Posterior vena cava (tissue), 2 donors: ENCODE measurements around the gene MACROD2. TPM values are rescaled to one million over a fixed set of nuclear protein-coding genes. Genes with fewer than 3 reads are reported as not detected.
"Not testable (repeated sequence)": the region's sequence is repeated elsewhere in the genome, so short reads cannot be mapped to it uniquely, and the experiment has no call there.

Source experiments
- DNase-seq: peaks from one replicate; pipeline ENCODE4 v3.0.0-alpha.2; 2020; ENCODE audit warnings: low spot score
- intact Hi-C, 2 donors: fragments of 100-400 bp; cut with DNase I; formaldehyde crosslinking; loops; one replicate each; pipeline versions ENCODE4 v1.14.1 to v1.14.2; 2022 to 2023
- total RNA-seq, 2 donors: library from RNA; stranded (reverse); fragmentation: NEBNext Ultra II Directional; extraction: Animal tissue kit (Norgen Biotek cat#: 25700); gene quantifications; one replicate each; pipeline ENCODE4 v1.2.1, GENCODE V29; 2021
- donor health status: DM: yes; HTN: yes; CAD: no.
- donor health status: DM: yes; HTN: yes; CAD: no.

The MACROD2 gene
- total RNA-seq, 2 donors from 2014 or later: 15.5 to 25.5 TPM

DNA sequence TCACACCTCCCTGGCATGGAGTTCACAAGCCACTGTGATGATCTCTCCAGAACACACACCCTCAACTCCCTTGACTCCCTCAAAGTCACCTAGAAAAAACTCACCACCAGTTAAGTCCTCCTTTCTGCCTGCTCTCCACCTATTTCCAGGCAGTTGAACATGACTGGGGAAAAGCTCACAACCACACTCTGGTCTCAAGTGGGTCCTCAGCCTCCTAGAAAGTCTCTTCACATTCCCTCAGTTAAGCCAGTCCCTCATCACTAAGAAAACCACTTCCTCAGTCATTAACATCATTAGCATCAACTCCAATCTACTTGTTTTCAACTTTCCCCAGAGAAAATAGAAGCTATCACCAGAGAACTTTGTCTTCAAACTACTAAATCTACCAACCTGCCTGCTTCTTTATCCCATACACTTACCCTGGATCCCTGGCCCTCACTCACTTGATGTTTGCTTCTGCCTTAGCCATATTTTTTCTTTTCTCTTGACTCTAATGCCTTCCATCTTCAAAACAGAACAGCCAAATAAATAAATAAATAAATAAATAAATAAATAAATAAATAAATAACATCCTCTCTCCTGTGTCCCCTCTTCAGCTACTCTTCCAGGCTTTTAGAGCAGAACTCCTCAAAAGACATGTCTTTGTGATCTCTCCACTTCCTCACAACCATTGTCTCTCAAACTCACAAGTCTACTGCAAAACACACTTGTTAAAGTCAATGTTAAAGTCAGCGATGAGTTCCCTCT lies 1084.5 kb downstream of the MACROD2 start:
- no peak for DNase-seq
- intact Hi-C loops: no loop called here

- intact Hi-C loops: no loop called here
- DNase-seq: no peak
Measured at GRCh38 chr20:15081261-15081660, 1085.9 kb downstream of the MACROD2 start.

DNA sequence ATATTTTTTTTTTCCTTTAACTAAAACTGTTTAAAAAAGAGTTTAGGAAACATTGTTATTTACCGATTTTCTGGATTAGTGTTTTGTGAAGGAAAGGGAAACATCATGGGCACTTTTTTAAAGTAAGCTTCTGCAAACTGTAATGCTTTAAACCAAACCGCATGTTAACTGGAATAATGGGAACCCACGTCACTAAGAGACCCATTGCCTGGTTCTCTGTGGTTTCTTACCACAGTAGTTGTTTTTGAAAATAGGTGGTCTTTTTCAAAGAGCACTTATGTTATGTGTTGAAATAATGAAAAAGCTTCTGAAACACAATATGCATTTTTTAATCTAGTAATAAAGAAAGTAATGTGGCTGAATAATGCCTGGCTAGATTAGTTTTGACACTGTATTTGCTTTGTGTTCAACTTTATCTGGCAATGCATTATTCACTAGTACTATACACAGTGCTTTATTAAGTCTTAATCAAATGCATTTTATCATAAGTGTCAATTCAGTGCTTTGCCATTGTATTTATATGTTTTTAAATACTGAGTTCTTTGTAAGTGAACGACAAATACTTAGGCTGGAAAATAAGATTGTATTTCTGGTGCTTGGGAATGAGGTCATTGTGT lies 1096.2 kb downstream of the MACROD2 start:
- intact Hi-C loops: no loop called here
- DNase-seq: no peak

GRCh38 chr20:15098351-15098750 lies 1103.0 kb downstream of the MACROD2 start:
- intact Hi-C loops: no loop called here

GRCh38 chr20:15099130-15099529 lies 1103.8 kb downstream of the MACROD2 start:
- intact Hi-C loops: no loop called here

More at GRCh38 chr20:15098351-15098750, 1103.0 kb downstream of the MACROD2 start:
- DNase-seq: no peak

GRCh38 chr20:15100506-15101160 lies 1105.3 kb downstream of the MACROD2 start:
- DNase-seq: no peak
- intact Hi-C loops: no loop called here

More at GRCh38 chr20:15099130-15099529, 1103.8 kb downstream of the MACROD2 start:
- DNase-seq: no peak

- intact Hi-C loops: no loop called here
- no peak for DNase-seq
Measured at GRCh38 chr20:15107931-15108330, 1112.6 kb downstream of the MACROD2 start.

- intact Hi-C loops: no loop called here
- no peak for DNase-seq
Measured at GRCh38 chr20:15109494-15109893, 1114.2 kb downstream of the MACROD2 start.

DNA sequence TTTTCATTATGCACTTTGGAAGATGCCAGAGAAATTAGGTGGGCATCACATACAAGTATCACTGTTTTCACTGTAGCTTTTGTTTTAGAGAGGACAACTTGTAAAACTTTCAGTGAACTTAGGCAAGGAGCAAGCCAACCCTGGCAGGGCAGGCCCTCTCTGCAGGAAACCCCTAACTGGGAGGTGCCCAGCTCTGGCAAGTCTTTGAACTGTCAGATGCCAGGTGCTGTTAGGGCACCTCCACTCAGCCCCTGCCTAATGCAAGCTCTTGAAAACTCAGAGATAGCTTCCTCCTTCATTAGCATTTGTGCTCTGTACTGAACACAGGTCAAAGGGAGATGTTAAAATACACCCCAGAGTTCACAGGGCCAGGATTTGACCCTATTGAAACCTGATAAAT lies 1116.3 kb downstream of the MACROD2 start:
- intact Hi-C loops: no loop called here
- DNase-seq: no peak

- no peak for DNase-seq
- intact Hi-C loops: no loop called here
Measured at GRCh38 chr20:15113144-15113773, 1117.9 kb downstream of the MACROD2 start.

GRCh38 chr20:15119852-15120487 lies 1124.7 kb downstream of the MACROD2 start:
- no peak for DNase-seq
- intact Hi-C loops: no loop called here

DNA sequence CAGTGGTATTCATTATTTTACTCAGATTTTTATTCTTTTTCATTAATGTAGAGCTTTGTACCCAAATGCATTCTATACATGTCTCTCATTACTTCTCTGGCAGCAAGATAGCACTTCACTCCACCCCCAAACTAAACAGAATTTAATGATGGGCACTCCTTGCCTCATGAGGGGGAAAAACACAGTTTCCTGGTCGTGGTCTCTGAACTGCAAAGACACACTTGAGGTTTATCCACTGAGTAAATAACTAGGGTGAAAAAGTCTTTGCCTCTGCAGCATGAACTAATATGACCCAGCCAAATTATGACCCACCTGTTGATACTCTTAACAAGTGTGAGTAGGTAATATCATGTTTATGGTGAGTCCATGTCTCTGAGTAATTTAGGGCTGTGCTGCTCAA lies 1127.3 kb downstream of the MACROD2 start:
- no peak for DNase-seq
- intact Hi-C loops: no loop called here

- no peak for DNase-seq
- intact Hi-C loops: no loop called here
Measured at GRCh38 chr20:15131176-15131575, 1135.9 kb downstream of the MACROD2 start.

DNA sequence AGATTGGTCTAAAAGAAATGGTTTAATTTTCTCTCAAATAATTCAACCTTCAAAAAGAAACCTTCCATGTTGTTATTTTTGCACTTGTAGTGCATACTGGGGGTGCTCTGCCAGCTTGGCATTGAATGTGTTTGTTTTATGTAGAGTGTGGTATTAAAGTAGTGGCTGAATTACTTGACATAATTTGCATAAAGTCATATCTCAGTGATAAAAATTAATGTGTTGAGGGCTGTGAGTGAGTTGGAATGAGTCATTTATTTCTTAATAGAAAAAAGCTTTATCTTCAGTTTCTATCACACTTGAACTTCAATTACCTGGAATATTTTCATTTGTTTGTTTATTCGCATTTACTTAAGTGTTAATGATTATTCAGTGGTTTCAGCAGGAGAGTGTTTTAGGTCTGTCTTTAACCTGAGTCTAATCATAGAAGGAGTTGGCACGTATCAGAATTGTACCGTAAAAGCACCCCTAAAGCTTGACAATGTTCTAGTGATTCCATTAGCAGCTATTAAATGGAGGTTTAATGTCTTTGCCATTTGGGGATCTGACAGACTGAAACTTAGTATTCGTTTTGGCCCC lies 1143.3 kb downstream of the MACROD2 start:
- DNase-seq: no peak
- intact Hi-C loops: no loop called here

DNA sequence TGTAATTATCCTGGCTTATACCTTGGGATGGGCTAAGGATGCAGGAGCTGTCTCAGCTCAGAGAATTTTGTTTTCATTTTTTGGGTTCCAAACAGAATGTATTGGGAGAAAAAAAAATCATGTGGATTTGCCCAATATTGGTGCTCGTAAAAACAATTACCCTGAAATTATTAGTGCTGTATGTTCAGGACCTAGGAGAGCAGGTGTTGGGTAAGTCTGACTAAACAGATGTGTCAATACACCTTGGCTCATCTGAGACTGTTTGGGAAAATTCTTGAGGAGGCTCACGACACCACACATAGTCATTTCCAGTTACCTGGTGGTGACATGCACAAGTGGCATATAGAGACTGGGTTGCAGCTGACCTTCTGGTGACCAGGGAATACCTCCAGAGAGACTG lies 1144.2 kb downstream of the MACROD2 start:
- intact Hi-C loops: no loop called here
- DNase-seq: no peak

- intact Hi-C loops: no loop called here
- DNase-seq: no peak
Measured at GRCh38 chr20:15140286-15140685, 1145.0 kb downstream of the MACROD2 start.

GRCh38 chr20:15140940-15141339 lies 1145.6 kb downstream of the MACROD2 start:
- intact Hi-C loops, DNase-seq: not testable (repeated sequence)

DNA sequence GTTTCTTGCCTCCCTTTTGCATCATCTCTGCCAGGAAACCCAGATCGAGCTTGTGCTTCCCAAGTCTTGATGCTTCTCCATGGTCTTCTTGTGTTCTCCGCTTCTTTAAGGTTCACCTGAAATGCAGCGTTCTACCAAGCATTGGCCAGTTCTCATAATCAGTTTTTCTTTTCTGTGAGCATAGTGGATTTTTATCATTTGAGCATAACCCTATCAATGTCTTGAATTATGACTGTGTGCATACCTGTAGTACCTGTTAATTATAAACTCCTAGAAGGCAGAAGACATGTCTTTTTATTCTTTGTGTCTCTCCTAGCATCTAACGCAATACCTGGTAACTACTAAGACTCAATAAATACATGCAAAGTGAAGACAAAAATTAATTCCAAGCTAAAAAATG lies 1146.5 kb downstream of the MACROD2 start:
- DNase-seq: no peak
- intact Hi-C loops: no loop called here

DNA sequence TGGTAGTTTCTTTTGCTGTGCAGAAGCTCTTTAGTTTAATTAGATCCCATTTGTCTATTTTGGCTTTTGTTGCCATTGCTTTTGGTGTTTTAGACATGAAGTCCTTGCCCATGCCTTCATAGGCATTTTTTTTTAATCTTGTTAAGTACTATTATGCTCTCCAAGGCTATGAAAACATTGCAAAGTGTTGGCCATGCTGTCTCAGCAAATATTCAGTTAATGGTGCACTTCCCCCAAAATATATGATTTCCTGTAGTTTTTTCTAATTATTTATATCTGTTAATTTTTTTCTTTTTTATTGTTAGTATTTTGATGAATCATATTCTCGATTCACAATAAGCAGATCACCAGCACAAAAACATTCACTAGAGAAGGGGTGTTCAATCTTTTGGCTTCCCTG lies 1148.2 kb downstream of the MACROD2 start:
- intact Hi-C loops: no loop called here
- DNase-seq: no peak
